ENCODE results near the gene HOXC10.

The HOXC10 gene

DNA sequence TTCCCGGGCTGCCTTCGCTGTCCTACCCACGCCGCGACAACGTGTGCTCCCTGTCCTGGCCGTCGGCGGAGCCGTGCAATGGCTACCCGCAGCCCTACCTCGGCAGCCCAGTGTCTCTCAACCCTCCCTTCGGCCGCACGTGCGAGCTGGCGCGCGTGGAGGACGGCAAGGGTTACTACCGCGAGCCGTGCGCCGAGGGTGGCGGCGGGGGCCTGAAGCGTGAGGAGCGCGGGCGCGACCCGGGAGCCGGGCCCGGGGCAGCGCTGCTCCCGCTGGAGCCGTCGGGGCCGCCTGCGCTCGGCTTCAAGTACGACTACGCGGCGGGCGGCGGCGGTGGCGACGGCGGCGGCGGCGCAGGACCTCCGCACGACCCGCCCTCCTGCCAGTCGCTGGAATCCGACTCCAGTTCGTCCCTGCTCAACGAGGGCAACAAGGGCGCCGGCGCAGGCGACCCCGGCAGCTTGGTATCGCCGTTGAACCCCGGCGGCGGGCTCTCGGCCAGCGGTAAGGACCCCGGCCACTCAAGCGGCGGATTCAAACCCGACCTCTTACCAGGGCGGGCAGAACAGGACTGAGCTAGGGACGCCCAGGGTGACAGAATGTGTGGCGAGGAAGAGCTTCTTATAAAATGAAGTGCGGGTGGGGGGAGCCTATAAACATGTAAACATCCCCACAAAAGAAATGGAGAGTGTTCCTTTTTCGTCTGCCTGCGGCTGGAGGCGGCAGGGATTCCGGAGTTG is 29.7 kb upstream of the HOXC10 start:
- DNase-seq (ENCODE audit: insufficient read length, low spot score) (no peak), FAIRE-seq (no peak)
- TF ChIP-seq POLR2A (IDR thresholded peaks at IDR 0.05; ENCODE audit: low read depth, low read length), result no peak

DNA sequence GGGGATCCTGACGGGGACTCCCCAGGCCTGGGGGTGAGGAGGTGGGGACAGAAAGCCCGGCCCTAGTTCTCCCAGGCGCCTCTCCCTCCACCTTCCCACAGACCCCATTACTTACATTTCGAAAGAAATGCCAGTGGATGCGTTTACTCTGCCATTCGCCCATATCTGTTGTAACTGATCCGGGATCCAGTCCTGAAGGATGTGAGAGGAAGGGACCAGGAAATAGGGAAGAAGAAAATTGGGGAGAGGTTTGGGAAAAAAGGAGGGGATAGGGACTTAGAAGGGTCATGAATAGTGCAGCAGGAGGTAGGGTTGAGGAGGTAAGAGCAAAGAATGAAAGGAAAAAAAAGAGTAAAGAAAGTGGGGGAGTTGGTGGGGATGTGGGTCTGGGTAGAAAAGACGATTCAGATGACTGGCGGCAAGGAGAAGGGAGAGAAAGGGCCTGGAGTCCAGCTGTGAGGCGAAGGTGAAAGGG is 29.1 kb upstream of the HOXC10 start:
- DNase-seq (ENCODE audit: insufficient read length, low spot score) (no peak), FAIRE-seq (no peak)
- TF ChIP-seq POLR2A (IDR thresholded peaks at IDR 0.05; ENCODE audit: low read depth, low read length), result no peak

DNA sequence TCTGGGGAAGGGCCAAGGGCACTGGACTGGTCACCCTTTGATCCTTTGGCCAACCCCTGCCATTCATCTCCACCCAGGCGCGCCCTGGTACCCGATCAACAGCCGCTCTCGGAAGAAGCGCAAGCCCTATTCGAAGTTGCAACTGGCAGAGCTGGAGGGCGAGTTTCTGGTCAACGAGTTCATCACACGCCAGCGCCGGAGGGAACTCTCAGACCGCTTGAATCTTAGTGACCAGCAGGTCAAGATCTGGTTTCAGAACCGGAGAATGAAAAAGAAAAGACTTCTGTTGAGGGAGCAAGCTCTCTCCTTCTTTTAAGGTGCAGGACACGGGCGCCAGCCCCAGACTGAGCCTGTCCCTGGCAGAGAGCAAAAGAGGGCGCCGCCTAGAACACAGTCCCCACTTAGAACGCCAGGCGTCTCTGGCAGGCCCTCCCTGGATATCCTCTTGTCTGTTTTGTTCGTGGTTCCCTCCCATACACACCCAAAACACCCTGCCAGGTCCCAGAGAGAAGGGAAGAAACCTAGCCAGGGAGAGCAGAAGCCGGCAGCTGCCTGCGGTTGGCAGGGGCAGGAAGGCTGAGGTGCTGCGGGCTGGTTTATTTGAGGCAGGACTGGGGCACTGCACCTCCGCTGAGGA is 28.6 kb upstream of the HOXC10 start:
- no peak for FAIRE-seq
- DNase-seq (ENCODE audit: insufficient read length, low spot score), result no peak
- TF ChIP-seq POLR2A (IDR thresholded peaks at IDR 0.05; ENCODE audit: low read depth, low read length), result no peak

DNA sequence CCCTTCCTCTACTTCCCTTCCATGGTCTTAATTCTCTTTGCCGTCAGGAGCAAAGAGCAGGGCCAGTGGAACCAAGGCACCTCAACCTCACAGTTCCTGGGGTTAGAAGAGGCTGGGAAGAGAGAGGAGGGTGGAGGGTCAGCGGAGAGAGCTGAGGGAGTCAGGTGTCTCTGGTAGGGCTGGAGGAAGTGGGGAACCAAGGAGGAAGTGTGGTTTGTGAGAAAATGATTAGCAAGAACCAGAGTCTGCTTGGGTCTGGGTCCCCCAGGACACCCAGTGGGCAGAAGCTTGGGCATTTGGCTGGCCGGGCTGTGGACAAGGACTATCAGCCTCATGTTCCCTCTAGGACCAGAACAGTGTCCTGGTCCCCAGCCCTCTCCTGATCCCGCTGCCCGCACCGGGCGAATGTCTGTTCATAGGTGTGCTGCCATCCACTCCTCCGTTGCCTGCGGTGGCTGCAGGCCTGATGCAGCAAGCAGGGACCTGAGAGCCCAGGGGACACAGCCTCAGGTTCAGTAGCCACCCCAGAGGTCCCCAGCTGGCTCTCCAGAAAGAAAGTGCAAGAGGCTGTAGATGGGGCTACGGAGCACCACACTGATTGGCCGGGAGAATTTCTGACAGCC is 27.9 kb upstream of the HOXC10 start:
- TF ChIP-seq POLR2A (IDR thresholded peaks at IDR 0.05; ENCODE audit: low read depth, low read length), result no peak
- FAIRE-seq, result no peak

DNA sequence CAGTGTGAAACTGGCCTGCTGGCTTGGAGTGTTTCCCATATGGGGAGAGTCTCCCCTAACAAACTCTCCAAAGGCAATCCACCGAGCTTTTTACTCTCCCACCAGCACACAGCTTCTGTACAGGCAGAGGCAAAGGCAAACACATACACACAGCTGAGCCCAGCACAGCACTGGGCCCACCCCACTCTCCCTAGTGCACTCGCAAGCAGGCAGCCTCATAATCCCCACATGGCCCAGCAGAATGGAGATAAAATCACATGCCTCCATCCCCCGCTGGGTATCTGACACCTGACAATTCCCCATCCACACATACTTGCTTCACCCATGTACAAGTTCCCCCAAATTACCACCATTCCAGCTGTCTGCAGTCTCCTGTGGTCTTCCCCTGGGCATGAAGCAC is 26.8 kb upstream of the HOXC10 start:
- no peak for FAIRE-seq
- no peak for TF ChIP-seq POLR2A (IDR thresholded peaks at IDR 0.05; ENCODE audit: low read depth, low read length)
- DNase-seq (ENCODE audit: insufficient read length, low spot score), result no peak

More for the DNA sequence above, 27.9 kb upstream of the HOXC10 start:
- no peak for DNase-seq (ENCODE audit: insufficient read length, low spot score)

DNA sequence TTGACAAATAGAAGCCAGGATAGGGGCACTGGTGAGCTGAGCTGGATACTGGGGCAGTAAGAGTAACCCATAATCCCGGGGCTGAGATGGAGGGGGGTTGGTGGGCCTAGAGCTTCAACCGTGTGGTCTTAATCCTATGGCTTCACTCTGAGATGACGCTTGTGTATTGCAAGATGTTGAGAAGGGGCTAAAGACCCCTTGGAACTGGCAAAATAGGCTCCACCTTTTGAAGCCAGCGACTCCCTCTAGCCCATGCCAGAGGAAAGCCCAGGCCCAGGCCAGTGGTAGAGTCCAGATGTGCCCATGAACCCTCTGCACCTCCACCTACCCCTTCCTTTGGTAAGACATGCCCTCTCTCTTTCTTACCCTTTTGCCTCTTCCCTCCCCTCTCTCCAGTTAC is 25.6 kb upstream of the HOXC10 start:
- FAIRE-seq (no peak), DNase-seq (ENCODE audit: insufficient read length, low spot score) (no peak)
- TF ChIP-seq POLR2A (IDR thresholded peaks at IDR 0.05; ENCODE audit: low read depth, low read length), result no peak

DNA sequence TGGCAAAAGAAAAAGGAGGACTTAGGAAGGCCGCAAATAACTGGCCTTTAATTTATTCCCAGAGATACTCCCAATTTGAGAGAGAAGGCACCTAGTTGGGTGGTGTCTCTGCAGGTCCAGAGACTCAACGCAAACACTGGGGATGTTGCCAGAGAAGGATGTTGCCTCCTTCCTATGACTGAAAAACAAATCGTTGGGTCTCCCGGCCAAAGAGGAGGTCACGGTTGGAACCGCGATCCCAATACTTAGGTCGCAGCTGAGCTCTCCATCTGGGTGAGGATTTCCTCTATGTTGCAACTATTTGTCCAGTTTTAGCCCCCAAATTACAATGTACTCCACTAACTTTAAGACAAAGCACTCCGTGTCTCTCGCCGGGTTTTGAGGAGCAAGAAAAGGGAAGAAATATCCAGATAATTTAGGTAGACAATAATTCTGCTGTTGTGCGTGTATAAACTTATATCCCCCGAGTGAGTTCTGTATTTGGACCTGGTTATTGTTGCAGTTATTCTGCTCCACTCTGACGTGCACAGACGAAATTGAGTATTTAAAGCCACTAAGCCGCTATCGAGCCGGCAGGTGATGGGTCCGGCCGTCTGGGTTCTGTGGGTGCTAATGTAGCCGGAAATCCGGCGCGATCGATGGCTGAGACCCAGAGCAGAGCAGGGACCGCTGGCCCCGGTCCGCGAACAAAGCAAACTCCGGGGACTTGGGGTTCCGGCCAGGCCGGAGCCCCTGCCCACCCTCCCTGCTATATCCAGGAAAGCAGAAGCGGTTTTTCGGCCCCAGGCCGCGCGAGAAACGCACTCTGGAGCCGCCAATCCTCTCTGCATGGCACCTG is 24.5 kb upstream of the HOXC10 start:
- DNase-seq (ENCODE audit: insufficient read length, low spot score) (no peak), FAIRE-seq (no peak)
- no peak for TF ChIP-seq POLR2A (IDR thresholded peaks at IDR 0.05; ENCODE audit: low read depth, low read length)

DNA sequence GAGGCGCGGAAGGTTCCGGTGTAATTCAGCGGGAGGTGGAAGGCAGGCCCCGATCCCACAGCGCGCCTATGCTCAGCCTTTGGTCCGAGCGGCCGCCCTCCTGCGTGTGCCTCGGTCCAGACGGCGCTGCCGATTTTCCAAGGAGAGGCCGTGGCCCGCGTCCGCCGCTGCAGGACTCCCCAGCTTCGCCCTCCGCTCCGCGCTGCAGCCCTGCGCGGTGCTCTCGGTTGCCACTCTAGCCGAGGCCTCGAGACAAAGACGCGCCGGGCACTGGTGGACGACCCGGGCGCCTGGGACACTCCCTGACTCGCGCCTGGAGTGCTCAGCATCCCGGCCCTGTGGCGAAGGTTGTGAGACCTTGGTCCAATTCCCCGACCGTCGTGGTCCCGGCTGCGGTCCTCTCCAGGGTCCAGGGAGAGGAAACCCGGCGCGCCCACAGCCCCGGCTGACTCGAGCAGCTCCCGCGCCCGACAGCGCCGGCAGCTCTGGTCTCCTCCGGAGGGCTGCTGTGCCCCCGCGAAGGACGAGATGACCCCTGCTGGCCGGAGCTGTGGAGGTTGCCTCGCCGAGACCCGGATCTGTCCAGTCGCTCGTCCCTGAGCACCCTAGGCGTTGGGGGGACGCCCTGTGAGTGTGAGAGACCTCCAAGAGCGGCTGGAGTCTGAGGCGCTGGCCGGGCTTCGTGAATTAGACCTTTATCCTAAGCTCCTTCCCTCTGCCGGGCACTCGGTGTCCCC is 23.8 kb upstream of the HOXC10 start:
- DNase-seq (ENCODE audit: insufficient read length, low spot score) (no peak), FAIRE-seq (no peak)
- no peak for TF ChIP-seq POLR2A (IDR thresholded peaks at IDR 0.05; ENCODE audit: low read depth, low read length)

DNA sequence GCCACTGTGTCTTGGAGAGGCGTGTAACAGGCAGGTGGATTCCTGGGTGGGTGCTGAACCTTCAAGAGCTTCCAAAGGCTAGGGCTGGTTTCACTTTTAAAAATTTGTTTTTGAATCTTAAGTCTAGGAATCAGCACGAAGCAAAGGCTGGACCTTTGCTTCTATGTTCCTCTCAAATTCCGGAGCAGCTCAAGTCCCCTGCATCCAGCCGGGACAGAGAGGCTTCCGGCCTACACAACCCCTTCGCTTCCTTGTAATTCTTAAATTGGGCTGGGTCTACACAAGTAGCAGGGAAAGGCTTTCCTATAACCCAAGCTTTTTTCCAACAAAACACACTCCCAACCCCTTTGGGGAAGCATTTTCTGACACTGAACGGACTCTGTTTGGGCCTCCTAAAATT is 21.9 kb upstream of the HOXC10 start:
- TF ChIP-seq POLR2A (IDR thresholded peaks at IDR 0.05; ENCODE audit: low read depth, low read length), result no peak

DNA sequence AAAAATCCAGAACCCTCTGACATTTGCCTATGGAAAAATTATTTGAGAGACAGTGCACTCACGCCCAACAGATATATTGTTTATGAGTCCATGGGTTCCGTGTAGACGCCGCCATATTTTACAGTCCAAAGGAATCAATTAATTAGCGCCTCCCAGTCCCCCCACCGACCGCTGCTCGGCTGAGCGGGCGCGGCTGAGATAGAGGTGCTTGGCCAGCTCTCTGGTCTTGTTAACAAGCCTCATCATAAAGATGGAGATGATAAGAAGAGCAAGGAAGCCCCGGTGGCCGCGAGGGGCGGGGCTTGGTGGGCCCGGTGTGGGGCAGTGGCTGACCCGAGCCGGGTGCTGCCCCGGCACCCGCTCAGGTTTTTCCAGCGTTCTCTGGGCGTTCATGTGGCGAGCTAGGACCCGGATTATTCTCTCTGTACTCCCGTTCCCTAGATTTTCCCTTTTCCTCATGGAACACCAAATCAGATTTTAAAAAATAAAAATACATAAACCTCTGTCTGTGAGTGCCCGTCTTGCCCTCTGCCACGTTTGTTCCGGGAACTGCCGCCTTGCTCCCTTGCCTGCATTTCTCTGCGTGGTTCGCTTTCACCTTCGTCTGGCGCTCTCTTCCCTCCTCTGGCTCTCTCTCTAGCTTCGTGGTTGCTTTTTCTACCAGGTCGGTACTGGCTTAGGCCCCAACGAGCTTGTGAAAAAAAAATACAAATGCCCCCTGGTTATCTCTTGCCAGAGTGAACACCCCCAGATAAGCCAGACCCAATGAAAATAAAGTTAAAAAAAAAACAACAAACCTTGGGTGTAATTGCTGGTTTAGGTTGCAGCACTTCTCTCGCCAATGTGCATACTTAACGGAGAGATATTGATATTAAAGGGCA is 21.3 kb upstream of the HOXC10 start:
- no peak for TF ChIP-seq POLR2A (IDR thresholded peaks at IDR 0.05; ENCODE audit: low read depth, low read length)
- no peak for DNase-seq (ENCODE audit: insufficient read length, low spot score)
- FAIRE-seq, result no peak

More for the DNA sequence above, 21.9 kb upstream of the HOXC10 start:
- DNase-seq (ENCODE audit: insufficient read length, low spot score) (no peak), FAIRE-seq (no peak)

DNA sequence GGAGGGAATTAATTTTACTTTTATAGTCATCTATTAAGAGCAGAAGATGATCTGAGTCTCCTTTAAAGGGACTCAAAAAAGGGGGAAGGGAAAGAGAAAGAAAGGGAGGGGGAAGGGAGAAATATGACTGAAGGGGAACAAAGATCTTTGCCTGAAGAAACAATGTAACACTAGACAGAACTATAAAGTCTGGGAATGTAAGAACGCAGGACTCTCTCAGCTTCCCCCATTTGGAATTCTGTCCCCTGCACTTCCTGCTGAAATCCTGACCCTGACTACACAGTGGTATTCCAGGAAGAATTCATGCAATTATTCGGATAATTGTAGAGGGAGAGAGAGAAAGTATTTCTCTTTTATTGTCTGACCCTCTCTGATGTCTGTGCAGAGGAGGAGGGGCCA is 20.6 kb upstream of the HOXC10 start:
- FAIRE-seq (no peak), DNase-seq (ENCODE audit: insufficient read length, low spot score) (no peak)
- TF ChIP-seq POLR2A (IDR thresholded peaks at IDR 0.05; ENCODE audit: low read depth, low read length), result no peak

DNA sequence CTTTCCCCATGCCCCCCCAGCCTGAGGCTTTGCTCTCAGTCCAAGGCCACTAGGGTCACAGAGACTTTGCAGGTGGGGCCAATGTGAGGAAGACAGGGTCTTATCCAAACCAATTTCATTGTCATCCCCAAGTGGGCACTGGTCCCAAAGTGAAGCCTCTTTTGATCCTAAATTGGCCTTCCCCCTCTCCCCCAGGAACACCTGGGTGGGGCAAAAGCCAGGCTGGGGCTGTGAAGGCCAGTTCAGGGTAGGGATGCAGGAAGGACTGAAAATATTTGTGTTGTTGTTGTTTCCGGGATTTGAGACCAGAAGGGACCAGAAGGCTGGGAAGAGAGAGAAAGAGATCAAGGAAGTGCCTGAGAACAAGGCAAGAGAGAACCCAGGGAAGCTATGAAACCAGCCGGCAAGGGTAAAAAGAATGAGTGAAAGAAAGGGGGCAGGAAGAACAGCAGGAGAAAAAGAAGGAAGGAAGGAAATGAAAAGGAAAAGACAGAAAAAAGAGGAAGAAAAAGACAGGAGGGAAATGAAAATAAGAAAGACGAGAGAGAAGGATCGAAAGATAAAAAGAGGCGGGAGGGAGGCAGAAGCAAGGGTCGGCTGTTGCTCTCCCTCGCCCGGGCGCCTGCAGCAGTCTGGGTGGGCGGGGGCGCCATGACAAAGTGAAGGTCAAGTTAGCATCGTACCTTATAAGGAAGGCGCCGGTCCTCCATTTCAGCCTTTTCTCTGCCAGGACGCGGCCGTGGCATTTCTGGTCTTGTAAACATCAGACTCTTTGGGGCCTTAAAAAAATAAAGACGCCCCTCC is 19.5 kb upstream of the HOXC10 start:
- DNase-seq (ENCODE audit: insufficient read length, low spot score), result no peak
- TF ChIP-seq POLR2A (IDR thresholded peaks at IDR 0.05; ENCODE audit: low read depth, low read length), result no peak
- no peak for FAIRE-seq

Data from H54 (cell line).